Measurements from ENCODE around the gene UNC13C. TPM values are rescaled to one million over a fixed set of nuclear protein-coding genes. Genes with fewer than 3 reads are reported as not detected.

Gene UNC13C
- polyA plus RNA-seq, 1 experiment: not detected

- Histone ChIP-seq H3K4me3 (ENCODE audit: low read depth, low read length) (no peak overlapping the region), H3K27ac (ENCODE audit: low read depth, low read length) (no peak overlapping the region), H3K27me3 (ENCODE audit: control insufficient read depth, insufficient read depth, low read length) (no peaks in the 10 kb centered on the region), H3K9me3 (ENCODE audit: control insufficient read depth, insufficient read depth, low read length) (no peaks in the 10 kb centered on the region)
- POLR2A ChIA-PET: no interaction called here
- CTCF ChIA-PET: no interaction called here
- no peak for DNase-seq (ENCODE audit: low read depth, low spot score)
- TF ChIP-seq CTCF (IDR thresholded peaks at IDR 0.05; ENCODE audit: low read depth, low read length): no peak
Measured at GRCh38 chr15:54208786-54209185, 230.5 kb downstream of the UNC13C start.

- POLR2A ChIA-PET: no interaction called here
- no peak for DNase-seq (ENCODE audit: low read depth, low spot score)
- no peaks in the 10 kb centered on the region for H3K9me3 ChIP-seq (ENCODE audit: control insufficient read depth, insufficient read depth, low read length)
- no peaks in the 10 kb centered on the region for H3K27me3 ChIP-seq (ENCODE audit: control insufficient read depth, insufficient read depth, low read length)
- H3K27ac ChIP-seq (ENCODE audit: low read depth, low read length): no peak overlapping the region
- H3K4me3 ChIP-seq (ENCODE audit: low read depth, low read length): no peak overlapping the region
- CTCF ChIA-PET: no interaction called here
- TF ChIP-seq CTCF (IDR thresholded peaks at IDR 0.05; ENCODE audit: low read depth, low read length): no peak
Measured at GRCh38 chr15:54212635-54213034, 234.4 kb downstream of the UNC13C start.

GRCh38 chr15:54226455-54226854 lies 248.2 kb downstream of the UNC13C start:
- no peak for TF ChIP-seq CTCF (IDR thresholded peaks at IDR 0.05; ENCODE audit: low read depth, low read length)
- CTCF ChIA-PET: no interaction called here
- Histone ChIP-seq H3K27me3 (ENCODE audit: control insufficient read depth, insufficient read depth, low read length) (no peaks in the 10 kb centered on the region), H3K4me3 (ENCODE audit: low read depth, low read length) (no peak overlapping the region), H3K9me3 (ENCODE audit: control insufficient read depth, insufficient read depth, low read length) (peaks cover 18% of the 10 kb centered on the region), H3K27ac (ENCODE audit: low read depth, low read length) (no peak overlapping the region)
- POLR2A ChIA-PET: no interaction called here
- no peak for DNase-seq (ENCODE audit: low read depth, low spot score)

GRCh38 chr15:54227569-54227968 lies 249.3 kb downstream of the UNC13C start:
- DNase-seq (ENCODE audit: low read depth, low spot score): no peak
- TF ChIP-seq CTCF (IDR thresholded peaks at IDR 0.05; ENCODE audit: low read depth, low read length): no peak
- ChIA-PET CTCF (no interaction called here), POLR2A (no interaction called here)
- H3K4me3 ChIP-seq (ENCODE audit: low read depth, low read length): no peak overlapping the region
- H3K27ac ChIP-seq (ENCODE audit: low read depth, low read length): no peak overlapping the region
- no peaks in the 10 kb centered on the region for H3K27me3 ChIP-seq (ENCODE audit: control insufficient read depth, insufficient read depth, low read length)
- H3K9me3 ChIP-seq (ENCODE audit: control insufficient read depth, insufficient read depth, low read length): peaks cover 18% of the 10 kb centered on the region

GRCh38 chr15:54250326-54250725 lies 272.1 kb downstream of the UNC13C start:
- peaks cover 3% of the 10 kb centered on the region; the same call in 1 of the 2 replicates for H3K9me3 ChIP-seq (ENCODE audit: control insufficient read depth, insufficient read depth, low read length)
- no peak for TF ChIP-seq CTCF (IDR thresholded peaks at IDR 0.05; ENCODE audit: low read depth, low read length)
- no peak overlapping the region for H3K4me3 ChIP-seq (ENCODE audit: low read depth, low read length)
- ChIA-PET POLR2A (no interaction called here), CTCF (no interaction called here)
- H3K27me3 ChIP-seq (ENCODE audit: control insufficient read depth, insufficient read depth, low read length): no peaks in the 10 kb centered on the region
- H3K27ac ChIP-seq (ENCODE audit: low read depth, low read length): no peak overlapping the region
- no peak for DNase-seq (ENCODE audit: low read depth, low spot score)
